Body of pancreas (tissue), 4 donors: Measurements from ENCODE around the gene SLC45A3. TPM values are rescaled to one million over a fixed set of nuclear protein-coding genes. Genes with fewer than 3 reads are reported as not detected.

Experiments used
- ATAC-seq: fragments of 150-250 bp; one replicate; pipeline ENCODE4 v1.9.1; 2016
- DNase-seq, 4 donors: peaks; one replicate each; pipeline ENCODE4 v3.0.0-alpha.2; 2019
- H3K27ac ChIP-seq, 4 donors: fragments of 200-600 bp; sonication (generic); 1 replicate in 3 of 4; 2 replicates in 1 of 4; pipeline versions ENCODE4 v1.5.1 to v1.6.1; 2016 to 2019; ENCODE audit warnings: mild to moderate bottlenecking in 1 of 4, mixed read lengths in 1 of 4, moderate library complexity in 1 of 4
- H3K27me3 ChIP-seq, 2 donors: fragments of 200-600 bp; sonication (generic); one replicate each; pipeline ENCODE4 v1.6.0; 2016; ENCODE audit warnings: mild to moderate bottlenecking in 1 of 2
- H3K36me3 ChIP-seq, 2 donors: fragments of 200-600 bp; sonication (generic); replicated peaks in 1 of 2; 2 replicates each; pipeline ENCODE4 v1.5.1; 2016; ENCODE audit warnings: low read depth in 2 of 2; ENCODE audit not compliant: insufficient read depth in 1 of 2
- H3K4me1 ChIP-seq: fragments of 200-600 bp; sonication (generic); one replicate; pipeline ENCODE4 v1.6.0; 2016
- H3K4me3 ChIP-seq, 2 donors: fragments of 200-600 bp; sonication (generic); 1 replicate in 1 of 2; 2 replicates in 1 of 2; pipeline ENCODE4 v1.5.1; 2016 to 2019
- H3K9me3 ChIP-seq, 3 donors: fragments of 200-600 bp; sonication (generic); 1 replicate in 2 of 3; 2 replicates in 1 of 3; pipeline ENCODE4 v1.5.1; 2016
- CTCF ChIP-seq, 7 experiments: fragments of 450-650 bp in 4 of 7; fragments of 200-600 bp in 3 of 7; sonication (generic) in 3 of 7; IDR thresholded peaks; one replicate each; pipeline ENCODE4 v1.5.1; 2016 to 2019; ENCODE audit warnings: antibody characterized with exemption in 7 of 7
- POLR2A ChIP-seq, 3 donors: fragments of 450-650 bp; IDR thresholded peaks; one replicate each; pipeline ENCODE4 v1.6.1; 2016; ENCODE audit warnings: antibody characterized with exemption in 3 of 3, mild to moderate bottlenecking in 2 of 3
- WGBS, 2 donors: methylation state at CpG; one replicate each; pipeline ENCODE4 v1.1.5; 2017; 5-methylcytosine and 5-hydroxymethylcytosine counted together
- intact Hi-C: fragments of 100-400 bp; cut with DNase I; formaldehyde crosslinking; loops from one replicate; pipeline ENCODE4 v1.15.1; 2023
- total RNA-seq, 2 donors: library from RNA; depleted of rRNA; stranded (reverse); fragments of >200 nt; gene quantifications; one replicate each; pipeline ENCODE4 v1.1.0, GENCODE V29; 2016

SLC45A3 gene
- total RNA-seq, 2 donors from 2014 or later: 1.3 to 1.6 TPM

GRCh38 chr1:205672395-205672889, 7.9 kb downstream of the SLC45A3 start:
- WGBS, 2 donors: 51 to 57% methylated on average over 11 of the region's 11 CpGs
- H3K36me3 ChIP-seq: no peaks in the 10 kb centered on the region
- DNase-seq (no peak), ATAC-seq (no peak)
- no peaks in the 10 kb centered on the region for H3K27me3 ChIP-seq
- intact Hi-C loops: no loop called here
- TF ChIP-seq CTCF (IDR thresholded peaks at IDR 0.05): no peak
- no peak for TF ChIP-seq POLR2A (IDR thresholded peaks at IDR 0.05)
- H3K27ac ChIP-seq: peak overlapping the region in 2 of 4 donors; percentile 12 to 39
- no peak overlapping the region for H3K4me3 ChIP-seq
- H3K4me1 ChIP-seq: peaks cover 12% of the 10 kb centered on the region
- H3K9me3 ChIP-seq: no peaks in the 10 kb centered on the region

- peaks cover 12% of the 10 kb centered on the region for H3K4me1 ChIP-seq
- H3K9me3 ChIP-seq: no peaks in the 10 kb centered on the region
- intact Hi-C loops: no loop called here
- DNase-seq (peak in 1 of 4 donors; percentile 25), ATAC-seq (peak; percentile 7)
- WGBS, 2 donors: 55 to 70% methylated on average over 6 to 12 of the region's 13 CpGs
- H3K27me3 ChIP-seq: no peaks in the 10 kb centered on the region
- no peaks in the 10 kb centered on the region for H3K36me3 ChIP-seq
- no peak overlapping the region for H3K27ac ChIP-seq
- TF ChIP-seq CTCF (IDR thresholded peaks at IDR 0.05) (no peak), POLR2A (IDR thresholded peaks at IDR 0.05) (no peak)
- no peak overlapping the region for H3K4me3 ChIP-seq
Measured at GRCh38 chr1:205670611-205671430, 9.5 kb downstream of the SLC45A3 start.

- intact Hi-C loops: no loop called here
- peaks cover 12% of the 10 kb centered on the region for H3K4me1 ChIP-seq
- TF ChIP-seq CTCF (IDR thresholded peaks at IDR 0.05) (no peak), POLR2A (IDR thresholded peaks at IDR 0.05) (no peak)
Measured at GRCh38 chr1:205670150-205670446, 10.2 kb downstream of the SLC45A3 start.

GRCh38 chr1:205669341-205670149, 10.8 kb downstream of the SLC45A3 start:
- ATAC-seq (no peak), DNase-seq (peak in 1 of 4 donors; percentile 31)
- TF ChIP-seq POLR2A (IDR thresholded peaks at IDR 0.05): no peak
- TF ChIP-seq CTCF (IDR thresholded peaks at IDR 0.05): no peak
- Histone ChIP-seq H3K9me3 (no peaks in the 10 kb centered on the region), H3K27me3 (no peaks in the 10 kb centered on the region), H3K36me3 (no peaks in the 10 kb centered on the region), H3K4me1 (peaks cover 15% of the 10 kb centered on the region), H3K4me3 (no peak overlapping the region), H3K27ac (no peak overlapping the region)
- 49 to 60% methylated on average over 8 to 16 of the region's 20 CpGs for WGBS, 2 donors
- intact Hi-C loops: loop anchor here (10.0 kb wide), 1 partner anchor 305 kb away; no protein-coding TSS in a partner anchor

More at GRCh38 chr1:205670150-205670446, 10.2 kb downstream of the SLC45A3 start:
- ATAC-seq (no peak), DNase-seq (no peak)
- Histone ChIP-seq H3K36me3 (no peaks in the 10 kb centered on the region), H3K9me3 (no peaks in the 10 kb centered on the region), H3K27ac (no peak overlapping the region), H3K27me3 (no peaks in the 10 kb centered on the region), H3K4me3 (no peak overlapping the region)
- WGBS, 2 donors: 78 to 83% methylated on average over 5 of the region's 5 CpGs
